HG03064 (cell line): Measurements from ENCODE around the gene HAGH.
"Not testable (repeated sequence)": the region's sequence is repeated elsewhere in the genome, so short reads cannot be mapped to it uniquely, and the experiment has no call there.

ENCODE experiments used
- ATAC-seq: cut with Tn5 transposase; IDR thresholded peaks from one replicate; pipeline ENCODE4 v1.9.1; 2021; ENCODE audit warnings: low read depth; ENCODE audit not compliant: unreplicated experiment

HAGH gene

DNA sequence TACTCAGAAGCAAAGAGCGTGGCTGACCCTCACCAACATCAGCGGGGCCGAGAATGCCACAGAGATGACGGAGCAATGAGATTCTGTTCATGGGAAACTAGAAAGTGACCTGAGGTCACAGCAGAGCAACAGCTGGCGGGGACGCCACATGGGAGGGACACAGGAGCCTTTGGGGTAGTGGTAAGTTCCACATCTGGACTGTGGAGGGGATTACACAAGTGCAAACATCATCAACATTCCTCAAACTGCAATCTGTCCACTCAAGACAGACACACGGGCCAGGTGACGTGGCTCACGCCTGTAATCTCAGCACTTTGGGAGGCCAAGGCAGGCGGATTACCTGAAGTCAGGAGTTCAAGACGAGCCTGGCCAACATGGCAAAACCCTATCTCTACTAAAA is 11.2 kb downstream of the HAGH start:
- ATAC-seq, result no peak

DNA sequence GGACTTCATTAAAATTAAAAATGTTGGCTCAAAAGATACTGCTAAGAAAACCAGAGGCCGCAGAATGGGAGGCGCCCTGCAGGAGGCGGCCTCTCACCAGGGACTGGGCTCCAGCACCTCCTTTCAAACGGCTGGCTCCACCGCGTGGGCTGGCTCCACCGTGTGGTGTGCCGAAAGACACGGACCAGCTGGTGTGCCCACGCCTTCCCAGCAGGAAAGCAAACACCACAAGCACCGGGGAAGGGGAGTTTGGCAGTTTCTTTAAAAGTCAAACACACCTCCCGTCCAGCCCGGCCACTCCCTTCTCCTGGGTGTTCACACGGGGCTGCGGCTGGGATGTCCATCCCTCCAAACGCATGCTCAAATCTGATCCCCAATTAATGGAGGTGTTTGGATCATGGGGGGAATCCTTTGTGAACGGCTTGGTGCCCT is 13.9 kb downstream of the HAGH start:
- ATAC-seq, result no peak

DNA sequence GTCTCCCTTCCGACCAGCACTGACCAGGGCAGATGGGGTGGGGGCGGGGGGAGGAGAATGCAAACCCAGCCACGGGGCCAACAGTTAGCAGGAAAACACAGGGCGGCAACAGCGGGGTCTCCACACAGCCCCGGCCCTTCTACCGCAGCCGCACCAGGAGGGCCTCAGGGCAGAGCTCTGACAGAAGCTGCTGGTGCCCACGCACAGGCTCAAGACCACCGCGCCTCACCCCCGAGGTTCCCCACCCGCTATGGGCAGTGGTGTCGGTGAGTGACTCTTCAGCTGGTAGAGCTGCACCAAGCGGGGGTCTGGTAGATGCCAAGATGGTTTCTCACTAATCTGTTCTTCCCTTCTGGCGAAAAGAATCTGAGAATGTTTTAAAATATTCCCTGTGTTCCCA is 16.1 kb downstream of the HAGH start:
- no peak for ATAC-seq

DNA sequence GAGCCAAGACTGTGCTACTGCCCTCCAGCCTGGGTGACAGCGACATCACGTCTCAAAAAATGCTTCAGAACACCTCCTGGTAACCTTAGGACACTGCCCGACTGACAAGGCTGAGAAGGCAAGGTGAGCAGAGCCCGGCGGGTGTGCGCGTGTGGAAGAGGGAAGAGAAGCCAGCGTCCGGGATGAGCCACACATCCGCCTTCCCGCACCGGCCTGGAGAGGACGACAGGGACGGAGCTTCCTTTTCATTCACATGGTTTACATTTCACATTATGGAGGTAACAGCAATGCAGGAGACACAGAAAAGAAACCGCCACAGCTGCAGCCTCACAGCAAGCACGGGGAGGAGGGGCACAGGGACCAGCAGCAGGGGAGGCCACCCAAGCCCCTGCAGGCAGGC is 16.5 kb downstream of the HAGH start:
- ATAC-seq, result no peak

DNA sequence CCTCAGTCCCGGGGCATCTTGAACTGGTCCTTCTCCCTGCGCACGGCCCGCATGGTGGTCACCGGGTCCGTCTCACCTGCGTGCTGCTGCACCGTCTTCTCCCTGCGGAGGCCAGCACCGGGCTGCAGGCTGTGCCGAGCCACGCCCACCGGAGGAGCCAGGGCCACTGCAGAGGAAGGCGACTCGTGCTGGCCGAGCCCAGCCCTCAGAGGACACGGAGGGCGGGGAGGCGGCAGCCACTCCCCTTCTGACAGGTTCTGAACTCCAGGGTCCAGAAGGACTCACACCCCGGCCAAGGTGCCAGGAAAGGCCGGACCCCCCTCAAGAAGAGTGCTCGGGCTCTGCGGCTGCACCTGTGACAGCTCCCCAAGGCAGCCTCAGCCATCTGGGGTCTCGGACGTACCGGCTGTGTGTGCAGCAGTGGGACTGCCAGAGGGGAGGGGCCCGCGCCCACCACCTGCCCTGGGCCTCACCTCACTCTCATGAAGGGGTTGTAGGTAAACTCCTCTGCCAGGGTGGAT is 17.3 kb downstream of the HAGH start:
- ATAC-seq, result no peak

DNA sequence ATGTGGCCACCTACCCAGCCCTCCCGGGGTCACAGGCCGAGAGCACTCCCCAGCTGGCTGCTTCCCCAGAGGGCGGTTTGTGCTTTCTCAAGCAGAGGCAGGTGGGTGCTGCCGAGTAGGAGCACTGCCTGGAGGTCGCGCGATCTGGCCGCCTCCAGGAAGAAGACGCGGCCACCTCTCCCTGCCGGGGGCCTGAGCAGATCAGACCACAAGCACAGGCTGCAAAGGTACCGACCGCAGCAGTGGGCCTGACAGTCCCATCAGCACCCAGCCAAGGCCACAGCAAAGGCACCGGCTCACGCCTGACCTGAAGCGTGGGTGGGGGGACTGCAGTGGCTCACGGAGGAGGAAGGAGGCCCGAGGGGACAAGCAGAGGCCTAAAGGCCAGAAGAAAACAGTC is 17.9 kb downstream of the HAGH start:
- ATAC-seq, result no peak

DNA sequence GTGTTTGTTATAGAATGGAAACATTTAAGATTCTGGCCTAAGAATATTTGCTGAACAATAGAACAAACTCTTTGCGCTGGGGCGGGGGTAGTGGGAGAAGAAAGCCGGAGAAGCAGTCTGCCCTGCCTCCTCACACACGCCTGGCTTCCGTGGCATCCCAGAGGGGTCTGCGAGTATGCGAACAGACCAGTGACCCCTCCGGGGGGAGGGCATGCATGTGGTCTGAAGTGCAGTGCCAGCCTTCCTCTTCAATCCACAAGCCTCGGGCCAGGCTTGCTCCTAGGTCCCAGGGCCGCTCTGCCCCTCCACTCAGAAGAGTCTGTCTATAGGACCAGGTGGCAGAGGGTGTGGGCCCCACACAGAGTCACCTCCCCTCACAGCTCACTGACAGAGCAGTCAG is 19.0 kb downstream of the HAGH start:
- ATAC-seq, result no peak

DNA sequence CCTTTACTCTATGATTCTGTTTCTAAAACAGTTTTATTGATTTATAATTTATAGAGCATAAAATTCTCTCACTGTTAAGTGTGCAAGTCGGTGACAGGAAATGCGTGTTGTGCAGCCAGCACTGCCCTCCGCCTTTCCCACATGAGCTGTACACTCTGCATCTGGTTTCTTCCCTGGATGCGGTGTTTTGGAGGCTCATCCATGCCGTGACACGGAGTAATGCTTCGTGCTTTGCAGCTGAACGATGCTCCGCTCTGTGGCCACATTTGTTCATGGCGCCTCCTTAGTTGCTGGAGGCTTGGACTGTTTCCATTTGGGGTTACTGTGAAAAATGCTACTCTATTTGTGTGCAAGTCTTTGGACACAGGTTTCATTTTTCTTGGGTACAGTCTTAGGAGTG is 25.9 kb downstream of the HAGH start:
- no peak for ATAC-seq

DNA sequence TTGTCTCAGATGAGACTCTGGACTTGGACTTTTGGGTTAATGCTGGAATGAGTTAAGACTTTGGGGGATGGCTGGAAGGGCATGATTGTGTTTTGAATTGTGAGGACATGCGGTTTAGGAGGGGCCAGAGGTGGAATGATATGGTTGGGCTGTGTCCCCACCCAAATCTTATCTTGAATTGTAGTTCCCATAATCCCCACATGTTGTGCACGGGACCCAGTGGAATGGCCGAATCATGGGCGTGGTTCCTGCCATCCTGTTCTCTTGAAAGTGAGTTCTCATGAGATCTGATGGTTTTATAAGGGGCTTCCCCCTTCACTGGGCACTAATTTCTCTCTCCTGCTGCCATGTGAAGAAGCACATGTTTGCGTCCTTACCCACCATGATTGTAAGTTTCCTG is 27.4 kb downstream of the HAGH start:
- not testable (repeated sequence) for ATAC-seq

DNA sequence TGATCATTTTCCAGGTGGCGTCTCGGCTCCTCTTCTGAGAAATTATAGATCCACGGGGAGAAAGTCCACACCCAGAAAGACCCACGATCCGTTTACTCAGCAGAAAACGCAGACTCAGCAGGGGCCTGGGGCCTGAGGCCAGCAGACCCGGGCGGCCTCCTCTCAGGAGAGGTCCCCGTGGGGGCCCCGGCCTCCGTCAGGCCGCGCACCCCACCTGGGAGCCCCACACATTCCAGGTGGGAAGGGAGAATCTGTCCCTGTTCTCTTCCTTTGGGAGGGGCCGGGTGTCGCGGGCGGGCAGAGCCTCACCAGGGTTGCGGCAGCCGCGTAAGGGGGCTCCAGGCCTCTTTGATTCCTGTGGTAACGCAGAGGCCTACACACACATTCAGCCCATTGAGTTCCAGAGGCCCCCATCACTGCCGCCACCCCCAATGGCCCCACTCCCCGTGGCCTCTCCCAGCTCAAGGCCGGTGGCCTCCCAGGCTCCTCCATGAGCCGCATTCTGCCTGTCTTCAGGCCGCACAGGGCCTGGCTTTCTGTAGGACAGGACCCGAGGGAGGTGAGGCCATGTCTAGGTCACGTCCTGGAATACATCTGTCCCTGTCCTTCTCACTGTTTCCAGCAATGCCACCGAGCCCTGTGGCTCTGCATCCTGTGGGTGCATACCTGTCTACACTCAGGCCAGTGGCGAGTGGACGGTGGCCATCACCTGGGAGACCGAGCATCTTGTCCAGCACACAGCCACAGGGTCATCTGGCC is 31.5 kb downstream of the HAGH start:
- ATAC-seq, result no peak

DNA sequence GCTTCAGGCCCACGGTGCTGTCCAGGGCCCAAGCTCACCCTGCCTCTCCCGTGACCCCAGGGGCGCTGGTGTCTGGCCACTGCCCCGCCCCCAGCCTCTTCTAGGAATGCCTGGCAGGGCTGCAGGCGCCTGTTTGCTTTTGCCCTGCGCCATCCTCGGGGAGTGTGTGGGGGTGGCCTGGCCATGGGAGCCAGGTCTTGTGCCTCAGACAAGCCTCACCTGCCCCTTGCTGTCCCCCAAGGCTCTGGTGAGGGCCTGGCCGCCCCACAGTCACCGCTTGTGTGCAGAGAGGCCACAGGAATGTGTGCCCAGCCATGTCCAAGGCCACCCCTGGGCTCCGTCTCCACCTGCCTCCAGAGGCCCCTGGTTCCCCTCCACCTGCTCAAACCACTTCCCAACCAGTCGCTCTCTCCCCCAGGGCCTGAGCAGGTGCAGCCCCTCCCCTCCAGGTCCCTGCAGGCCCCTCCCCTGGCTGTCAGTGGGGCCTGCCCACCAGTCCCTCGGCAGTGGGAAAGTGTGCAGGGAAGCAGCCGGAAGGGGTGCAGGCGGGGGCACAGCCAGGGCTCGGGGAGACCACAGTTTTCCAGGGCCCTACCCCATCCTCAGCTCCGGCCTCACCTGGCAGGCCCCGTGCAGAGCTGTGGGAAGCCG is 32.3 kb downstream of the HAGH start:
- no peak for ATAC-seq

DNA sequence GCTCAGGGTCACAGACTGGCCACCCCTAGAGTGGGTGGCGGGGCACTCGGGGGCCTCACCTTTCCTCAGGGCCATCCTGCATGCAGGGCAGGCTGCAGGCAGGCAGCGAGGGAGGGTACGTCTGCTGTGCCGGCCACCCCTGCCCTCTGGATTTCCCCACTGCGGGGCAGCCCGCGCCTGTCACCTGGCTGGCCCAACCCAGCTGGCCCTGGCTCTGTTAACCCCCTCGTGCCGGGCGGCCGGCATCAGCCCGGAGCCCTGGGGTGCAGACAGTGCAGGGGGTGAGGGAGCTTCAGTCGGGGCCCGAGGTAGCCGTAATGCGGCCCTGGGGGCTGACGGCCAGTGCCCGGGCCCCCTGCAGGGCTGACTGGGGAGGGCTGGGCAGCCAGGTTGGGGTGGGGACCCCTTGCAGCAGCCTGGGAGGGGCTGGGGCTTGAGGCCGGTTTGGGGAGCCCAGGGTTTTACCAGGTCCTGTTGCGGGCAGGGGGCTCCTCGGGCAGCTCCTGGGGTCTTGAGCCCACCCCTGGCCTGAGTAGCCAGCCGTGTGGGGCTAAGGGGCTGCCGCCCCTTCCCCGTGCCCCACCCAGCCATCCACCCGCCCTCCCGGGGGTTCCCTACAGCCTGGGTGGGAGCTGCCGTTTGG is 32.9 kb downstream of the HAGH start, which contains the start of gene IGFALS:
IGFALS (minus strand) TSS at position 128 of the 643 bp plus-strand sequence; CDS start at position 75, 53 bp downstream.
- no peak for ATAC-seq

DNA sequence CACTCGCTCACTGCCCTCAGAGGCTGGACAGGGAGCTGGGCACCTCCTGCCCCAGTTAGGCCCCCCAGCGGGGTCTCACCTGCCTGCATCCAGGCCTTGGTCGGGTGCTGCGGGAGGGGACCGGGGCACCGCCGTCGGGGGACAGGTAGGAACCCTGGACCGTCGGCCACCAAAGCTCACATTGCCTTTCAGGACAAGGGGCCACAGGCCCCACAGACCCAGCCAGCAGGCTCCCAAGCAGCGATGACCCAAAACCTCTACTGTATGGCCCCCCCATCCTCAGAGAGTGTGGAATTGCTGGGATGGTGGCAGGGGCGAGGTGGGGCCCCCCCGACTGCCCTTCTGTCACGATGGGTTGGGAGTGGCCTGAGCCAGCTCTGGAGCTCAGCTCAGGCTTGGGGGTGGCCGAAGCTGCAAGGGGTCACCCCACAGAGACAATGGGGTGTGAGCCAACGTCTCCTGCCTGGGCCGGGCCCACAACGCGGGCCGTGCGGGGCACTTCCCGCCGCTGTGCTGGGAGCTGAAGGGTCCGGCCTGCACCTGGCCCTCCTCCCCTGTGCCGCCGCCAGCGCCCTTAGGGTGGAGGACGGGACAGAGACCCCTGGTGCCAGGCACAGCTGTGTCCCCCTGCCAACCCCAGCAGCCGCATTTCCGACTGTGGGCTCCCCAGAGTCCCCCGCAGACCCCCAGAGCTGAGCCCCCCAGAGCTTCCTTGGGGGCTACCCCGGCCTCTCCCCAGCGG is 33.6 kb downstream of the HAGH start:
- ATAC-seq, result no peak

DNA sequence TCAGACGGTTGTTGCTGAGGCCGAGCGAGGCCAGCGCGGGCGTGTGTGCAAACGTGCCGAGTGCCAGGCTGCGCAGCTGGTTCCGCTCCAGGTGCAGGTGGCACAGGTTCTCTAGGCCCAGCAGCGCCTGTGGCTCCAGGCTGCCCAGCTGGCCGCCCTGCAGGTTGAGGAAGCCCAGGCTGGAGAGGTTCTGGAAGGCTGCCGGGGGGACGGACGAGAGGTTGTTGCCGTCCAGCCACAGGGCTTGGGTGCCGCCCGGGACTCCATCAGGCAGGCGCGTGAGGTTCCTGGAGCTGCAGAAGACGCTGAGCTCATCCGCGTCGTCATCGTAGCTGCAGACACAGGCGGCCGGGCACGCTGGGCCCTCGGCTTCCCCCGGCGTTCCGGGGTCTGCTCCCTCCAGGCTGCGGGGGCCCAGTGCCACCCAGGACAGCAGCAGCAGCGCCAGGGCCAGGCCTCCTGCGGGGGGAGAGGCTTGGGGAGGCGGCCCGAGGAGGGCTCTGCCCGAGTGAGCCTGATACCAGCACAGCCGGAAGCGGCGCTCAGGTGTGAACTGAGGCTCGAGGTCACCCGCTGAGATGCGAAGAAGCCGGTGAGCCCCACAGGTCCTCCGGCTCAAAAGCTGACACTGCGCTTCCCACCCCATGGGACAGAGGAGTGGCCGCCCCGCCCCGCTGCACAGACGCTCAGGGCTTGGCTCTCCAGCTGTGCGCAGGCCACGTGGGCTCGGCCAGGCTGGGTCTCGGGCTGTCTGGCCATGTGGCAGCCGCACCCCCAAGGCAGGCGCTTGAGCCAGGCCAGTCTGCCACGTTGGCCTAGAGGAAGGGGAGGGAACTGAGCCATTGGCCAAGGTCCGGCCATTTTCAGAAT is 34.4 kb downstream of the HAGH start:
- no peak for ATAC-seq

DNA sequence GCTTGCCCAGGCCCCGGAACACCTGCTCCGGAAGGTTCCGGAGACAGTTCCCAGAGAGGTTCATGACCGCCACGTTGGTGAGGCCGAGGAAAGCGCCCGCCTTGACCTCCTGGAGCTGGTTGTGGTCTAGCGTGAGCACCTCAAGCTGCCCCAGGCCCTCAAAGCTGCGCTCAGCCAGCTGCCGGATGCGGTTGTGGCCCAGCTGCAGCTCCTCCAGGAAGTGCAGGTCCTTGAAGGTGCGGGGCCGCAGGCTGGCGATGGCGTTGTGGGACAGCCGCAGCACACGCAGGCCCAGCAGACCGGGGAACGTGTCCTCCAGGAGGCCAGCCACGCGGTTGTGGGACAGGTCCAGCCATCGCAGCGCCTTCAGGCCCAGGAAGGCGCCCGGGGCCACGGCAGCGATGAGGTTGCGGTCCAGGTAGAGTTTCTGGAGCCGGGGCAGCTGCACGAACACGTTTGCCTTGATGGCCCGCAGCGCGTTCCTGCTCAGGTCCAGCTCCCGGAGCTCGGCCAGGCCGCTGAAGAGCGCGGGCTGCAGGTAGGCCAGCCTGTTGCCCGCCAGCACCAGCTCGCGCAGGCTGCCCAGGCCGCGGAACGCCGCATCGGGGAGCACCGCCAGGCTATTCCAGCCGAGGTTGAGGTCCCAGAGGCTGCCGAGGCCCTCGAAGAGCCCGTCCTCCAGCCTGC is 35.2 kb downstream of the HAGH start:
- ATAC-seq, result no peak

DNA sequence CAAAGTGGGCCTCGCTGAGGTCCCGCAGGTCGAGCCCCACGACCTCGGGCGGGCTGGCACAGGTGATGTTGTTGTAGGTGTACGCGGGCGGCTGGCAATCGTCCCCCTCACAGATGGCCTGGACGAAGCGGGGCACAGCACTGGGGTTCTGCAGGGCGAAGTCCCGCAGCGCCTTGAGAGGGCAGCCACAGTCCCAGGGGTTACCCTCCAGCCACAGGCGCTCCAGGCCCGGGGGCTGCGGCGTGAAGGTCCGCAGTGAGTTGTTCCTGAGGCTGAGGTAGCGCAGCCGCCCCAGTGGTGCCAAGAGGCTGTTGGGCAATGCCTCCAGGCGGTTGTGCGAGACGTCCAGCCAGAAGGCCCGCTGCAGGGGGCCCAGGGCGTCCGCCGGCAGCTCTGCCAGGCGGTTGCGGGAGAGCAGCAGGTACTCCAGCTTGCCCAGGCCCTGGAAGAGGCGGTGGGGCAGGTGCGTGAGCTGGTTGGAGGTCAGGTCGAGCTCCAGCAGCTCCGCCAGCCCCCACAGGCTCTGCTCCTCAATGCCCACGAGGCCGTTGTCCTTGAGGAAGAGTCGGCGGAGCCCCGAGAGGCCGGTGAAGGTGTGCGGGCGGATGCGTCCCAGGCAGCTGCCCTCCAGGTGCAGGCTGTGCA is 35.9 kb downstream of the HAGH start:
- ATAC-seq, result no peak

DNA sequence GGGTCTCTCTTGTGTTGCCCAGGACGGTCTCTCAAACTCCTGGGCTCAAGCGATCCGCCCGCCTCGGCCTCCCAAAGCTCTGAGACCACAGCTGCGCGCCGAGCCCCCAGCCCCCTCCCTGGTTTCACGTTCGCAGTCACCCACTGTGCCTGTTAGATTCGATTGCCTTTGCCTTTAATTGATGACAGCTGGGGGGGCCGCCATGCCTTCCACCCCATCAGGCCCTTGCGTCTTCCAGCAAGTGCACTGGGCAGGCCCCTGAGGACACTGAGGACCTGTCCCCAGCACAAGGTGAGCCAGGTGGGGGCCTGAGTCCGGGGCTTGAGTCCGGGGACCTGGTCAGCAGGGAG is 36.4 kb downstream of the HAGH start:
- ATAC-seq, result no peak

DNA sequence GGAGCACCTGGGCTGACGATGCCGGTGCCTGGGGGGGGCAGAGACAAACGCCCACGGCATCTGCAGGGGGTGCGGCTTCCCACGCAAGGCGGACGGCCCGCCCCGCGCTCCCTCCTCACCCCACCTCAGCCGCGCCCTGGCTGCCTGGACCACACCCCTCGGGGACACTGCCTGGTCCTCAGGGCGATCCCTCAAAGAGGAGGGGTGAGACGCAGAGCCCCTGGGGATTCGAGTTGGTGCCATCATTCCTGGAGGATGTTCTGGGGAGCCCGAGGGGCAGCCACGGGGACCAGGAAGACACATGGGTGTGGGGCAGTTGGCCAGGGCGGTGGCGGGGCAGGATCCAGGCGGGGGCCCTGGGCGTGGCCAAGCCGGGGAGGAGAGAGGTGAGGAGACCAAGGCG is 37.0 kb downstream of the HAGH start:
- ATAC-seq, result no peak

DNA sequence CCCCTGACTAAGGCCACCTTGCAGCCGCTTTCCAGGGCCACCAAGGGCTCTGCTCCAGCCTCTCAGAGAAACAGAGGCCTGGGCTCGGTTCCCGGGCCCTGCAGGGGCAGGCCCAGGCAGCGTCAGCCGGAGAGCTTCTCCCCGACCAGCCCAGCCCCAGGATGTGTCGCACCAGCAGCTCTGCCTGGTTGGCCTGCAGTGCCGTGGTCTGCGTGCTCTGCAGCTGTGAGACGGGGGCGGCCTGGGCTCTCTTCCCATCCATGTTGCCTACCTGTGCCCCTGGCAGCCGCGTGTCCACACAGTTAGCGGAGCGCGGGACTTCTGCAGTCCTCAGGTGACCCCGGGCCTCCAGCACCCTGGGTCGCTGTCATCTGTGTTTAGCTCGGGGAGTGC is 37.9 kb downstream of the HAGH start:
- ATAC-seq, result no peak
